ENCODE measurements around the gene IRX4. TPM values are rescaled to one million over a fixed set of nuclear protein-coding genes. Genes with fewer than 3 reads are reported as not detected.
A peak's percentile ranks its signal among the peaks of the same experiment; 100 is the strongest.
"Not testable (repeated sequence)": the region's sequence is repeated elsewhere in the genome, so short reads cannot be mapped to it uniquely, and the experiment has no call there.

IRX4 gene
- total and polyA plus RNA-seq, 9 of the 15 experiments (the other 6 are each of a cell fraction or from before 2014, with no cell fraction given), result not detected

DNA sequence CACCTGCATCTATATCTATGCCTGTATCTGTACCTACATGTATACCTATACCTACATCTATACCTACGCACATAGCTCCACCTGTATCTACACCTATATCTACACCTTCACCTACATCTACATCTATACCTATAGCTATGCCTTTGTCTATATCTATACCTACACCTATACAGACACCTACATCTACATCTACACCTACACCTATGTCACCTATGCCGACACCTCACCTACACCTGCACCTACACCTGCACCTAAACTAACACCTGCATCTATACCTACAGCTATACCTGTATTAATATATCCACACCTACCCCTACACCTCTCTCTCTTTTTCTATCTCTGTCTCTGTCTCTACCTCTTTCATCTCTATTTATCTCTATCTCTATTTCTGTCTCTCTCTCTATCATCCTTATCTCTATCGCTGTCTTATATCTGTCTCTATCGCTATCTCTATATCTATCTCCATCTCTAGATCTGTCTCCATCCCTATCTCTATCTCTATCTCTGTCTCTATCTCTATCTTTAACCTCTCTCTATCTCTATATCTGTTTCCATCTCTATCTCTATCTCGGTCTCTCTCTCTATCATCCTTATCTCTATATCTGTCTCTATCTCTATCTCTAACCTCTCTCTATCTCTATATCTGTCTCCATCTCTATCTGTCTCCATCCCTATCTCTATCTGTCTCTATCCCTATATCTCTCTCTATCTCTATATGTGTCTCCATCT is 37.9 kb downstream of the IRX4 start:
- Histone ChIP-seq H3K79me2 (ENCODE audit: control insufficient read depth, insufficient read depth, low read length) (no peaks in the 10 kb centered on the region), H3K27me3 (ENCODE audit: control insufficient read depth in 2 of 2, insufficient read depth in 2 of 2, low read length in 2 of 2) (peaks cover 37 to 58% of the 10 kb centered on the region in 2 experiments), H4K20me1 (replicated peaks; ENCODE audit: control insufficient read depth, insufficient read depth, low read length) (peaks cover 19% of the 10 kb centered on the region), H3K9ac (ENCODE audit: insufficient read depth in 1 of 2, low read depth in 2 of 2, low read length in 2 of 2) (no peak overlapping the region), H3K4me2 (ENCODE audit: insufficient read depth, low read length) (no peak overlapping the region), H3K4me3 (no peak overlapping the region), H3K27ac (ENCODE audit: extremely low read depth, low read depth, low read length) (no peak overlapping the region), H3K9me3 (replicated peaks; ENCODE audit: control insufficient read depth, insufficient read depth, low read depth, low read length) (no peaks in the 10 kb centered on the region), H3K4me1 (replicated peaks in 1 of 2; ENCODE audit: control insufficient read depth in 2 of 2, insufficient read depth in 2 of 2, low read length in 2 of 2) (peaks cover 0 to 15% of the 10 kb centered on the region in 2 experiments; a peak in 2 of 5 replicates), H3K9me1 (ENCODE audit: control insufficient read depth, insufficient read depth, low read length) (no peaks in the 10 kb centered on the region), H2AFZ (ENCODE audit: low read depth, low read length) (no peak overlapping the region), H3K36me3 (ENCODE audit: control insufficient read depth, insufficient read depth, low read length) (no peaks in the 10 kb centered on the region)
- no peak for FAIRE-seq
- no peak for ATAC-seq
- ChIA-PET CTCF (ENCODE audit: low intra/inter-chr PET ratio) (no interaction called here), POLR2A (interaction anchor here (0.8 kb wide), 1 partner anchor 546 kb away, joined by 4 read pairs; no protein-coding TSS in a partner anchor)
- BruUV-seq (replicated peaks), result no TSS peak
- intact Hi-C loops (cut with micrococcal nuclease), result no loop called here
- TF ChIP-seq ZNF830 (CRISPR knock-in tag; IDR thresholded peaks at IDR 0.05) (no peak), CHD1 (IDR thresholded peaks at IDR 0.05; ENCODE audit: low read length) (no peak), ZNF184 (CRISPR knock-in tag; IDR thresholded peaks at IDR 0.05) (no peak), BRD4 (IDR thresholded peaks at IDR 0.05) (no peak)
- TF ChIP-seq, protein P1, sequence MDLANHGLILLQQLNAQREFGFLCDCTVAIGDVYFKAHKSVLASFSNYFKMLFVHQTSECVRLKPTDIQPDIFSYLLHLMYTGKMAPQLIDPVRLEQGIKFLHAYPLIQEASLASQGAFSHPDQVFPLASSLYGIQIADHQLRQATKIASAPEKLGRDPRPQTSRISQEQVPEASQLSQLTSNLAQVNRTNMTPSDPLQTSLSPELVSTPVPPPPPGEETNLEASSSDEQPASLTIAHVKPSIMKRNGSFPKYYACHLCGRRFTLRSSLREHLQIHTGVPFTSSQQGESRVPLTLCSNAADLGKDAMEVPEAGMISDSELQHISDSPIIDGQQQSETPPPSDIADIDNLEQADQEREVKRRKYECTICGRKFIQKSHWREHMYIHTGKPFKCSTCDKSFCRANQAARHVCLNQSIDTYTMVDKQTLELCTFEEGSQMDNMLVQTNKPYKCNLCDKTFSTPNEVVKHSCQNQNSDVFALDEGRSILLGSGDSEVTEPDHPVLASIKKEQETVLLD (IDR thresholded peaks at IDR 0.05), result peak; percentile 37; the same call in 1 of the 2 replicates
- no peak for DNase-seq (ENCODE audit: extremely low read depth in 1 of 4, low spot score in 3 of 4)
- 13% methylated on average over 5 of the region's 5 CpGs for WGBS (ENCODE audit: insufficient coverage, low coverage, missing lambda C conversion rate)
- in situ Hi-C loops (cut with MboI), result no loop called here

DNA sequence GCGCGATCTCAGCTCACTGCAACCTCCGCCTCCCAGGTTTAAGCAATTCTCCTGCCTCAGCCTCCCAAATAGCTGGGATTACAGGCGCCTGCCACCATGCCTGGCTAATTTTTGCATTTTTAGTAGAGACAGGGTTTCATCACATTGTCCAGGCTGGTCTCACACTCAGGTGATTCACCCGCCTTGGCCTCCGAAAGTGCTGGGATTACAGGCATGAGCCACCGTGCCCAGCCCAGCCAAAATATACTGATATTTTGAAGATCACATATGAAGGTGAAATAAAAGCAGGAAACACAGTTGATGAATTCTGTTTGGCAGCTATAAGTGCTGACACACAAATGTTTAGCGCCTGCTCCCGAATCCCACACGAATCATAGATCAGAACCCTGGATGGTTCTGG is 39.0 kb downstream of the IRX4 start:
- H3K4me2 ChIP-seq (ENCODE audit: insufficient read depth, low read length); DNase-seq (ENCODE audit: extremely low read depth in 1 of 4, low spot score in 3 of 4); H3K4me3 ChIP-seq; intact Hi-C loops (cut with micrococcal nuclease); BruUV-seq (replicated peaks); H3K79me2 ChIP-seq (ENCODE audit: control insufficient read depth, insufficient read depth, low read length); in situ Hi-C loops (cut with MboI); H3K36me3 ChIP-seq (ENCODE audit: control insufficient read depth, insufficient read depth, low read length); H3K9me1 ChIP-seq (ENCODE audit: control insufficient read depth, insufficient read depth, low read length); H3K27ac ChIP-seq (ENCODE audit: extremely low read depth, low read depth, low read length); H3K9me3 ChIP-seq (replicated peaks; ENCODE audit: control insufficient read depth, insufficient read depth, low read depth, low read length); H2AFZ ChIP-seq (ENCODE audit: low read depth, low read length); FAIRE-seq; ATAC-seq; CTCF ChIA-PET (ENCODE audit: low intra/inter-chr PET ratio); H3K9ac ChIP-seq (ENCODE audit: insufficient read depth in 1 of 2, low read depth in 2 of 2, low read length in 2 of 2): not testable (repeated sequence)
- 2% methylated on average over 10 of the region's 10 CpGs for WGBS (ENCODE audit: insufficient coverage, low coverage, missing lambda C conversion rate)
- POLR2A ChIA-PET, result interaction anchor here (0.8 kb wide), 1 partner anchor 545 kb away, joined by 4 read pairs; no protein-coding TSS in a partner anchor
- peaks cover 39 to 58% of the 10 kb centered on the region in 2 experiments for H3K27me3 ChIP-seq (ENCODE audit: control insufficient read depth in 2 of 2, insufficient read depth in 2 of 2, low read length in 2 of 2)
- peaks cover 0 to 15% of the 10 kb centered on the region in 2 experiments; a peak in 2 of 5 replicates for H3K4me1 ChIP-seq (replicated peaks in 1 of 2; ENCODE audit: control insufficient read depth in 2 of 2, insufficient read depth in 2 of 2, low read length in 2 of 2)
- peaks cover 16% of the 10 kb centered on the region; the same call in 1 of the 2 replicates for H4K20me1 ChIP-seq (replicated peaks; ENCODE audit: control insufficient read depth, insufficient read depth, low read length)

Data from K562 (cell line).